HG03025 (cell line): ENCODE measurements around the gene EPHB1.

Experiments used
- ATAC-seq: cut with Tn5 transposase; IDR thresholded peaks from one replicate; pipeline ENCODE4 v1.9.1; 2021; ENCODE audit warnings: mild to moderate bottlenecking, moderate library complexity; ENCODE audit not compliant: unreplicated experiment, low FRiP score

The EPHB1 gene

GRCh38 chr3:135168822-135169221 is 373.8 kb downstream of the EPHB1 start:
- no peak for ATAC-seq

DNA sequence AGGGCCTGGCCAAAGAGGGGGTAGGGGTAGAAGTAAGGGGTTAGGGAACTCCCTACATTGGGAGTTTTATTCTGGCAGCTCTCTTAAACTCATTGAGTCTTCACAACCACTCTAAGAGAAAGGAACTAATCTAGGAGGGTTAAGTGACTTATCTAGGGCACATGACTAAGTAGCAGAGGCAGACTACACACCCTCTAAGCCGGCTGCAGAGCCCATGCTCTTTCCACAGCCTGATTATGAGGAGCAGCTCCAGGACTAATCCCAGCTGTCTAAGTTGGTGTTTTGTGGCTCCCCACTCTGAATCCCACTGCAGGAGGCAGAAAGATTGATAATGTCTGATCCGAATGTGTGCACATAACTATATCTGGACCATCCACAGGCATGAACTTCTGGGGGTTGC is 374.6 kb downstream of the EPHB1 start:
- no peak for ATAC-seq

- ATAC-seq: no peak
These were observed 375.7 kb downstream of the EPHB1 start for GRCh38 chr3:135170732-135171131.

DNA sequence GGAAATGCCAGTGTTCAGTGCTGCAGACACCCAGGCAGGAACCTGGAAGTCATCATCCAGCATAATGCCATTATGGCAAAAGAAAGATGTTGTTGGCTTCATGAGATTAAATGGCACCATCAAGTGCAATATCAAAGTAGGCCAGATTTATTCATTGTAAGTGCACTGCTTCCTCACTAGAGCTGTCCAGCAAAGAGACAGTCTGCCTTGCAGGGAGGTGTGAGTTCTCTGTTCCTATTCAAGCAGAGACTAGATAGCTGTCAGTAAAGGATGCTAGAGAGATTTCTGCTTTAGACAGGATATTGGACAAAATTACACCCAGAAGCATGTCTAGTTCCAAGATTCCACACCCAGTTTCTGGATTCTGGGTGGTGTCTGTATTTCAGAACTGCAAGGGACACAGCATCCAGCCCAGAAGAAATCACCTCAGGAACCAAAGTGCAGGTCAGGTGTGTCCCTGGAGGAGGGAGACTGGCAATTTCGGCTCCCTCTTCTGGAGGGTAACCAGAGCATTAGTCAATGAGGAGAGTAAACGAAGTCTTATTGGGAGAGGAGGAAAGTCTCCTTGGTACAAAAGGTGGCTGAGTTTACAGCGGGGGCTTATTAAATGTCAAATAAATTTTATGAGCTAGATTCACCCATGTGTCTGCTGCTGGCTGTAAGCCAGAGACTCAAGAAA is 377.3 kb downstream of the EPHB1 start:
- ATAC-seq: no peak

DNA sequence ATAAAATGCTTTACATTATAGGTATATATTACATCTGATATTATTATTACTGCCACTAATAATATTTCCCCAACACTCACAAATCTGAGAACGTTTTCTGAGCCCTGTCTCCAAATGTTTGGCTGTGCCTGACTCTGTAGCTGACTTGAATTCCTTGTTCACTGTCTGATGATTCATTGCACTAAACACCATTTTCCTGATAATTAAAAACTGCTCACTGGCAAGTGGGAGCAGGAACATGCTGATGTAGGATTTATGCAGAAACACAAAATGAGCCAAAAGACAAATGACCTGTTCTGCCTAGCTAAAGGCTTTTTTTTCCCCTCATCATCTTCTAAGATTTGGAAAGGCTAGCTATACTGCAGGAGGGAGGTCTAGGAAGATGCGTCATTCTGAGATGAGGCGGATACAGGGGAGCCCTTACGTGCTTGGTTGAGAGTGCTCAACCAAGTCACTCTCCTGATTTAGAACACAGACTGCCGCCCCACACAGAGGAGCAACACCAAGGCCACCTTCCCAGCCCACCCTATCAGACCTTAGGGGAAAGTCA is 380.7 kb downstream of the EPHB1 start:
- ATAC-seq: no peak

GRCh38 chr3:135176881-135177280 is 381.8 kb downstream of the EPHB1 start:
- ATAC-seq: no peak

- no peak for ATAC-seq
These were observed 383.5 kb downstream of the EPHB1 start for GRCh38 chr3:135178566-135178965.

DNA sequence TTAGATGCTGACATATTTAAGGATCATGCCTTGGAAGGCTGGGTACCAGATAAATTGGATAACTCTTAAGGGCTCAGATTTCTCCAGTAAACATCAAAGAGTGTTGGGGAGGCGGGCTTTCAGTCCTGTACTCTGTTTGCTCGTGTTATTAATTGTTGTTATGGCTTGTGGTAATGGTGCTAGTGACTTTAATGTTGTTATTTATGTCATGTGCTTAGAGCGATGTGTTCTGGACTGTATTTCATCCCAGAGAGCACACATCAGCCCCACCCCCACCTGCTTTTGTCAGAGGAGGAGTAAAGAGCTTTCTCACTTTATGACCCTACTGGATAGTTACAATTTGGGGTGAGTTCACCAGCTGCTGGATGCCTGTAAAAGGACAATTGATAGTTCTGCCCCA is 386.3 kb downstream of the EPHB1 start:
- ATAC-seq: no peak

GRCh38 chr3:135182364-135182998 is 387.4 kb downstream of the EPHB1 start:
- no peak for ATAC-seq

DNA sequence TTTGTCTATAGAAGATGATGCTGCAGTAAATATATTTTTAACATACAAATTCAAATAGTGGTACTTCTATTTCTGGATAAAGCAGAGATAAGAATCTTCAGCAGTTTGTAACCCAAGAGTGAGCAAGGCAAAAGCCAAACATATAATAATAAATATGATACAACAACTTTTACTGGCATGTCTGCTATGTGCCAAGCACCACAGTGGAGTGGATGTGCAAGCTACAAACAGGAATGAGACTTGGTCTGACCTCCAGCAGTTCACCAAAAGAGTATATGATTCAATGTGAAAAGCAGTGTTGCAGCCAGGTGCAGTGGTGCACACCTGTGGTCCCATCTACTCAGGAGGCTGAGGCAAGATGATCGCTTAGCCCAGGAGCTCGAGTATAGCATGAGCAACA is 395.6 kb downstream of the EPHB1 start:
- no peak for ATAC-seq

DNA sequence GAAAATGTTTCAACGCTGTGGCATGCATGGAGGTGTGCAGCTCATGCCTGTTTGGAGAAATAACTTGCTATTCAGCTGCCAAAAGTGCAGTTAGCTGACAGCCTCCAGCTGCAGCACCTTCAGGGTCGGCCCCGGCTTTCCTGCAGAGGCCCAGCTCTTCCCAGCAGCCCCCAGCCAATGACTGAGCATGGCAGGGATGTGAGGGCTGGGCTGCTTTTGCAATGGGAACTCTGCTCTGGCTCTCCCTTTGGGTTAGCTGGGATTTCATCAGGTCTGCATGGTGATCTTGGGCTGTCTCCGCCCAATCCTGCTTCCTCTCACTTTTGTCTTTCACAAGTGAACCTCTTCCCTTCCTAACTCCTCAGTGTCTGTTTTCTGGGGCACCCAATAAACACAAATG is 396.6 kb downstream of the EPHB1 start:
- no peak for ATAC-seq

- no peak for ATAC-seq
These were observed 397.9 kb downstream of the EPHB1 start for GRCh38 chr3:135192929-135193328.

GRCh38 chr3:135197246-135197645 is 402.2 kb downstream of the EPHB1 start:
- no peak for ATAC-seq

DNA sequence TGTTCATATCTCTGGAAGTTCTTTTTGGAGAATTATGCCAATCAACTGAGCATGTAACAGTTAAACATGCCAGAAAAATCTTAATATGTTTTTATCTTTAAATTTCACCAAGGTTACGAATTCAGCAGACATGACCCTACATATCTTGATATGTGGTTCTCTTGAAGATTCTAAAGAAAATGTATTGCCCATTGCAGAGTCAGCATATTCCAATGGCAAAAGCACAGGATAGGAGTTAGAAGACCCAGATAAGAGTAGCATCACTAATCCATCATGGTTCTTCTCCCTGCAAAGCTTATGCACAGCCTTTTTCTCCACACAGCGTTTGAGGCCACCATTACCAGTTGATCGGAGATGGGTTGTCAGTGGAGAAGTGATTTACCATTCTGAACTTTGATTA is 402.8 kb downstream of the EPHB1 start:
- ATAC-seq: no peak

DNA sequence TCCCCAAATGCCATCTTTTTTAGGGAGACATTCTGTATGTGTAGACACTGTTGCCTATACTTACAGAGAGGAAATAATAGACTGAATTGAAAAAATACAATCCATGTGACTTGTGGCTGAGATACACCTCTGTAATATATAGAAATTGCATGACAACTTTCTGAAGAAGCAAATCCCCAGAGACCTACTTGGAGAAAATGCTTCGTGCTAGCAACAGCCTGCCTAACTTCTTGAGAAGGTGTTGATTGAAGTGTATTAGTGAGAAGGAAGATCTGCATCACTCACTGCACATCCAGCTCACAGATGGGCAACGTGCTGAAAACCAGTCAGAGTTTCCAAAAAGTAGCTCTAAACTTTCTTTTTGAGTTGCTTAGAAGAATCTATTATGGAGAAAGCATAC is 404.1 kb downstream of the EPHB1 start:
- ATAC-seq: no peak

- no peak for ATAC-seq
These were observed 408.0 kb downstream of the EPHB1 start for GRCh38 chr3:135203026-135203425.

DNA sequence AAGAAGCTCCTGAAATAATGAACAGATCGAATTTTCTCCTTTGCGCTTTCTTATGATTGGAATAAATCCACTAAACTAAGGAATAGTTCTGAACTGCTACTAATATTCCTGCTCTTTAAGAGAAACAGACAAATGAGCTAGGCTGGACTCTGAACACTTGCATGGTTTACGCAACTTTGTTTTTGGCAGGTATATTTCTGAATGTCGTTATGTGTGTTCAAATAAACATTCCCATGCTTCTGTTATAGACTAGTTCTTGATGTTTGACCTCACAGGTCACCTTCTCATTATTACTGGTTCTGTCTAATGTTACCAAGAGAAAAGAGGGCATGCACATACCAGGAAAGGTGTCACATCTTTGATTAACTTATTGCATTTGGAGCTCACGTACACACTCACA is 418.2 kb downstream of the EPHB1 start:
- ATAC-seq: no peak

DNA sequence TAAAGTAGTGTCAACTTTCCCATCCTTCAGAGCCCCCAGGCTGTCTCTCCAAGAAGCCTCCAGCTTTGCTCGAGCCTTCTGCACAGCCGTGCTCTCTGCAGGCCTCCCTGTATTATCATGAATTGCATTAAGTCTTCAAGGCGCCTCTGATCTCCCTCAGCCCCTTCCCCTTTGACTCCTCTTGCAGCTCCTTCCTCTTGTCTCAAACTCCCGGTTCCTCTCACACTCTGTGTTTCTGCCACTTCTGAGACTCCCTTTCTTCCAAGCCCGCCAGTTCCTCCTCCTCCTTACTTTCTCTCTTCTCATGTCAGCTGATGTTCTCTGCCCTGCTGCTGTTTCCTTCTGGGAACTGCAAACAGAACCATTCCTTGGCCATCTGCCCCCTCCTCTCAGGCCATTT is 418.8 kb downstream of the EPHB1 start:
- ATAC-seq: no peak

DNA sequence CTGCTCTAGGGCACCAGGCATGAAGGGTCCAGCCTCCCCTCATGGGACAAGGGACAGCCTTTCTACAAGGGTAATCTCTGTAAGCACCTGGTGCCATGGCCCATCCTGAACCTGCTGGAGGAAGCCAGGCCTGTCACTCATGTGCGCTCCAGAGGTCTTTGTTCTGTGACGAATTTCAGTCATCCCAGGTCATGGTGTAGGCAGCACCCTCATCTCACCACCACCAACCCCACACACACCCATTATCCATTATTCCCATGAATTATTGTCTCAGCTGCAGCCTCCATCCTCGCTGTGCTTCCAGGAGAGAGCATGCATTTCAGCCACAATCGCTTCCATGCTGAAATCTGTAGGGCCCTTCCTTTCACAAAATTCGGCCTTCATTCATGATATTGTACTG is 419.3 kb downstream of the EPHB1 start:
- ATAC-seq: no peak

GRCh38 chr3:135215516-135215915 is 420.5 kb downstream of the EPHB1 start:
- ATAC-seq: no peak

DNA sequence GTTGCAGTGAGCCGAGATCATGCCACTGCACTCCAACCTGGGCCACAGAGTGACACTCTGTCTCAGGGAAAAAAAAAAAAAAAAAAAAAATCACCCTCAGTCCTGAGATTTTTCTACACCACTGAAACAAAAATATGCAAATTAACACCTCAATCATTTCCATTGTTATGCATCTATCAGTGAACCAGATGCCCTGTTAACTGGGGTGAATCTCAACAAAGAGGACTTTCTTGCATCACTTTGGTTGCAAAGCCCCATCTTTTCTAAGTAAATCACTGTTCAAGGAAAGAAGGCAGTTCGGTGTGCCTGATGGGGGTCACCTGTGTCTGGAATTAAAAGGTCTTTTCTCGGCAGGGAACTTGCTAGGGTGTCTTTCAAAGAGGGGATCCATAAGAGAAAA is 421.6 kb downstream of the EPHB1 start:
- ATAC-seq: no peak

GRCh38 chr3:135217730-135218129 is 422.7 kb downstream of the EPHB1 start:
- no peak for ATAC-seq
